Measurements from ENCODE around the gene DHRSX. TPM values are rescaled to one million over a fixed set of nuclear protein-coding genes. Genes with fewer than 3 reads are reported as not detected.
A peak's percentile ranks its signal among the peaks of the same experiment; 100 is the strongest.
"Not testable (repeated sequence)": the region's sequence is repeated elsewhere in the genome, so short reads cannot be mapped to it uniquely, and the experiment has no call there.

Gene DHRSX
- polyA plus RNA-seq, 1 donor from 2014 or later, result 27.5 TPM

DNA sequence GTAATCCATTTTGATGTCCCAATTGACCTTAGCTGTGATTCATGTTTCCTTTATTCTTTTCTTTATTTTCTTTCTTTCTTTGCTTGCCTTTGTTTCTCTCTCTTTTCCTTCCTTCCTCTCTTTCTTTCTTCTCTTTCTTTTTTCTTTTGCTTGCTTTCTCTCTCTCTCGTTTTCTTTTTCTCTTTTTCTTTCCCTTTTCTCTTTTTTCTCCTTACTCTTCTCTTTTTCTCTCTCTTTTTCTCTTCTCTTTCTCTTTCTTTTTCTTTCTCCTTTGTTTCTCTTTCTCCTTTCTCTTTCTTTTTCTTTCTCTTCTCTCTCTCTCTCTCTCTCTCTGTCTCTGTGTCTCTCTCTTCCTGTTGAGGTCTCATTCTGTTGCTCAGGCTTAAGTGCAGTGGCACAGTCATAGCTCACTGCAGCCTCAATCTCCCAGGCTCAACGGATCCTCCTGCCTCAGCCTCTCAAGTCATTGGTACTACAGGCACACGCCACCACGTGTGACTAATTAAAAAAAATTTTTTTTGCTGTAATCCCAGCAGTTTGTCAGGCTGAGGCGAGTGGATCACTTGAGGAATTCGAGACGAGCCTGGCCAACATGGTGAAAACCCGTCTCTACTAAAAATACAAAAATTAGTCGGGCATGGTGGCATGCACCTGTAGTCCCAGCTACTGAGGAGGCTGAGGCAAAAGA, 8.0 kb upstream of the DHRSX start:
- Mint-ChIP-seq H3K36me3 (no peaks in the 10 kb centered on the region), H3K27ac (no peak overlapping the region), H3K4me1 (peaks cover 3 to 10% (median 6%) of the 10 kb centered on the region in 3 donors), H3K9me3 (no peaks in the 10 kb centered on the region), H3K27me3 (no peaks in the 10 kb centered on the region), H3K4me3 (no peak overlapping the region)

DNA sequence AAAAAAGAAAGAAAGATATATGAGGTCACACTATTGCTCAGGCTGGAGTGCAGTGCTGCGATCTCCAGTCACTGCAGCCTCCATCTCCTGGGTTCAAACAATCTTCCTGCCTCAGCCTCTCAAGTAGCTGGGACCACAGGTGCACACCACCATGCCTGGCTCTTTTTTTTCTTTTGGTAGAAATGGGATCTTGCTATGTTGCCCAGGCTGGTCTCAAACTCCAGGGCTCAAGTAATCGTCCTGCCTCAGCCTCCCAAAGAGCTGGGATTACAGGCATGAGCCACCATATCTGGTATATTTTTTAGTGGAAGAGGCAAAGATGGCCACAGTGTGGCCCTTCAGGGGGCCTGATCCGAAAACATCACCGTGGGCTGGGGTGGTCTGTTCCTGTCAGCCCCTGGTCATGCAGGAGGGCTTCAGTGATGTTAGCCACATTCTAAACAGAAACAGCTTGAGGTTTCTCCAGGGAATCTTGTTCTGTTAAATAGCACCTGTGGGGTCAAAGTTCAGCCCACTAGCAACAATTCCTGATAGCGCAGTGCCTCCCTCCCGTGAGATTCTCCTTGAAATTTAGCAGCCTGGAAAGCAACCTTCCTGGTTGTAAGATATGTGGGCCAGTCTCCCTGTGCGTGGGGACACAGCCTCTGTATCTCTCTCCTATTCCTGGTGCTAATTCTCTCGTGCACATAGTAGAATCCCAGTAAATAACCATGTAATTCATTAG, 7.3 kb upstream of the DHRSX start:
- no peaks in the 10 kb centered on the region for H3K36me3 Mint-ChIP-seq
- peaks cover 3 to 5% (median 4%) of the 10 kb centered on the region in 3 donors for H3K4me1 Mint-ChIP-seq
- H3K9me3 Mint-ChIP-seq, result no peaks in the 10 kb centered on the region
- no peaks in the 10 kb centered on the region for H3K27me3 Mint-ChIP-seq
- H3K27ac Mint-ChIP-seq, result no peak overlapping the region
- no peak overlapping the region for H3K4me3 Mint-ChIP-seq

DNA sequence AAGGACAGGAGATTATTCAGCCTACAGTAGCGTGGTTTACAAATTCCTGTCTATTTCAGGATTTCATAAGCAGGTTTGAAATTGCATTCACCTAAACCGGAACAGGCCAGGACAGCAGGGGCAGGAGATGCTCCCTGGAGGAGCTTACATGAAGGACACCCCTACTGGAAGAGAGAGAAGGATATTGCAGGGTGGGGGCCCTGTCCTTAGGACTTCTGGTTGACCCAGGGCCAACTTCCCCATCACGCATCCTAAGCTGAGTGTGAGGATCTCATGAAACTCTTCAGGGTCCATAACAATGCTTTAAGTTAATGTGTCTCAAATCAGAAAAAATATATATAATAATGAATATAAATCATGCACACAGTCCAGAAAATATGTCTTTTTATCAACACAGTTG, 6.4 kb upstream of the DHRSX start:
- no peak overlapping the region for H3K4me3 Mint-ChIP-seq
- no peak overlapping the region for H3K27ac Mint-ChIP-seq
- H3K36me3 Mint-ChIP-seq, result no peaks in the 10 kb centered on the region
- H3K9me3 Mint-ChIP-seq, result no peaks in the 10 kb centered on the region
- no peaks in the 10 kb centered on the region for H3K27me3 Mint-ChIP-seq
- peaks cover 3 to 6% (median 5%) of the 10 kb centered on the region in 3 donors for H3K4me1 Mint-ChIP-seq

DNA sequence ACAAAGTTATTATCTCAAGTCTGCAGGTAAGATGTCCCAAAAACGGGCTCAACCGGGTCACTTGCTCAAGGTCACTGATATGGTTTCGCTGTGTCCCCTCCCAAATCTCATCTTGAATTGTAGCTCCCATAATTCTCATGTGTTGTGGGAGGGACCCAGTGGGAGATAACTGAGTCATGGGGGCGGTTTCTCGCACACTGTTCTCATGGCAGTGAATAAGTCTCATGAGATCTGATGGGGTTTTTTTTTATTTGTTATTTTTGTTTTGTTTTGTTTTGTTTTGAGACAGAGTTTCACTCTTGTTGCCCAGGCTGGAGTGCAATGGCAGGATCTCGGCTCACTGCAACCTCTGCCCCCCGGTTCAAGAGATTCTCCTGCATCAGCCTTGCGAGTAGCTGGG, 4.6 kb upstream of the DHRSX start:
- H3K27me3 Mint-ChIP-seq, H3K9me3 Mint-ChIP-seq, H3K36me3 Mint-ChIP-seq, H3K4me1 Mint-ChIP-seq: not testable (repeated sequence)
- peak overlapping the region in 1 of 3 donors; percentile 76 for H3K27ac Mint-ChIP-seq
- H3K4me3 Mint-ChIP-seq, result peak overlapping the region in 1 of 4 donors; percentile 8

DNA sequence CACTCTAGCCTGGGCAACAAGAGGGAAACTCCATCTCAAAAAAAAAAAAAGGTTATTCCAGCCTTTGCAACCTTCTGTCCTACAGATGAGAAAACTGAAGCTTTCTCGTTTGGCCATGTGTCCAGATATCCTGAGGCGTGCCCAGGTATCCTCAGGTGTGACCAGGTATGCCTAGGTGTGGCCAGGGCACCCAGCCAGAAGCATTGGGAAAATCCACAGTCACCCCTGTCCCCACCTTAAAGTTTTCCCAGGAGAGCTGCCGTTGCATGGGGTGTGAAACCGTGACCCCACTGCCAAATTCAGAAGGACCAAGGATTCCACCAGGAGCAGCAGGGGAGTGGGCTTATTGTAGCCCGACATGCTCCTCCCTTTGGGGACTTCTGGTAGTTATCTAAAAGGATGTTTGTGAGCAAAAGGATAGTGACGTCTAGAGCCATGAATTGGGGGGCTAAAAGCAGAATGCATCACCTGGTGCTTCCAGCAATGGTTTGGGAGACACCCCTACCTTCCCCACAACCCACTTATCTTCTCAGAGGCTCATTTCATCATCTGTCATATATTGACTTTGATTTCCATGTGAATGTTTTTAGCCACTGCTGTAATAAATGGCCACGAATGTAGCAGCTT, 4.0 kb upstream of the DHRSX start:
- Mint-ChIP-seq H3K9me3 (no peaks in the 10 kb centered on the region), H3K4me3 (peak overlapping the region in 1 of 4 donors; percentile 8), H3K27ac (peak overlapping the region in 1 of 3 donors; percentile 35), H3K27me3 (no peaks in the 10 kb centered on the region), H3K4me1 (peaks cover under 1 to 4% (median 4%) of the 10 kb centered on the region in 3 donors), H3K36me3 (no peaks in the 10 kb centered on the region)

DNA sequence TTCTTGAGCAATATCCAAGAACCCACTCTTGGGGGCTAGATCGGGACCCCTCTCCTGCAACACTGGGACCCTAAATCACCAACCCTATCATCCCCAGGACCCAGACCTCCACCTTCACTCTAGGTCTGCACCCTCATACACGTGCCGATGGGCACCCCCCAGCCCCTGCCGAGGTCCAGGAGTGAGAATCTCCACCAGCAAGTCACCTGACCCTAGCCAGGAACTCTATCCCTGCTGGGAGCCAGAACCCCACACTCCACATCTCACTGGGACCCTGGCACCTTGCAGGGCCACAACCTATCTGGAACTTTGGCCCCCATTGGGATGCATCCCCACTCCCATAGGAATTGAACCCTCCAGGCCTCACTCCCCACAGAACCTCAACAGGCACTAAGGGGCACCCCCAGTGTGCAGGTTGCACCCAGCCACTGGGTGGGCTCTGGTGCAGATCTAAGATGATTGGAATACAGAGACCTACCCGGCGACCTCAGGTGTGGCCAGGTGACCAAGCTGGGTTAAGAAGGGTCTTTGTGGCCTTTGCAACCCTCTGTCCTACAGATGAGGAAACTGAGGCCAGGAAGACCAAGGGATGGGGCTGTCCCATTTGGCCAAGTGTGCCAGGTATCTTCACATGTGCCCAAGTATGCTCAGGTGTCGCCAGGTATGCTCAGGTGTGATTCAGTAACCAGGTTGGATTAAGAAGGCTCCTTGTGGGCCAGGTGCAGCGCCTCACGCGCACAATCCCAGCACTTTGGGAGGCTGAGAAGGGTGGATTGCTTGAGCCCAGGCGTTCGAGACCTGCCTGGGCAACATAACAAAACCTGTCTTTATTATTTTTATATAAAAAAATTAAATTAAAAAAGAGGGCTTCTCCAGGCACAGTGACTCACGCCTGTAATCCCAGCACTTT, 3.1 kb upstream of the DHRSX start:
- no peaks in the 10 kb centered on the region for H3K36me3 Mint-ChIP-seq
- peak overlapping the region in 3 of 4 donors; percentile 27 to 73 (median 46) for H3K4me3 Mint-ChIP-seq
- peak overlapping the region; percentile 35 to 92 (median 64) for H3K27ac Mint-ChIP-seq
- H3K4me1 Mint-ChIP-seq, result peaks cover 2 to 13% (median 13%) of the 10 kb centered on the region in 3 donors
- no peaks in the 10 kb centered on the region for H3K9me3 Mint-ChIP-seq
- H3K27me3 Mint-ChIP-seq, result no peaks in the 10 kb centered on the region

DNA sequence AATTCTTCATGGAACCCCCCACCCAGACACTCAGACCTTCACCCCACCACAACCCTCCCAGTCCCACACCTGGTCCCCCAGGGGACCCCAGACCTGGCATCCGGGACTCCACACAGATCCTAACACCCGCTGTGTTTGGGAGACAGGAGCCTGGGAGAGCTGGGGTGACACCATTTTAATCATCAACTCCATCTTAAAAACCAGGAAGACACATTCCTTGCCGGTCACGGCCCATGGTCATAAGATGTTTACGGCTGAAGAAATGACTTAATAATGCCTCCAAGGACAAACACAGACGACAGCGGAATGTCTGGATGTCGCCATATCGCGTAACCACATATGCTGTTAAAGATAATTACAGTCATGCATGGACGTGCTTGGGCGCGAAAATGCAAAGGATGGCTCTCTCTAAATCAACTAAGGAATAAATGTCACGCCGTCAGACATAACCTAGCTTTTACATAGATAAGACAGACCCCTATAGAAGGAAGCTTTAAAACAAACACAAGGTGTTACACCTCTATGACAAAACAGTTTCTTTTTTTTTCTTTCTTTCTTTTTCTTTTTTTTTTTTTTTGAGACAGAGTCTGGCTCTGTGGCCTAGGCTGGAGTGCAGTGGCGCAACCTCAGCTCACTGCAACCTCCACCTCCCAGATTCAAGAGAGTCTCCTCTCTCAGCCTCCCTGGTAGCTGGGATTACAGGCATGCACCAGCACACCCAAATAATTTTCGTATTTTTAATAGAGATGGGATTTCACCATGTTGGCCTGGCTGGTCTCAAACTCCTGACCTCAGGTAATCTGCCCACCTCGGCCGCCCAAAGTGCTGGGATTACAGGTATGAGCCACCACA, 2.1 kb upstream of the DHRSX start:
- peaks cover 10 to 21% (median 21%) of the 10 kb centered on the region in 3 donors for H3K4me1 Mint-ChIP-seq
- no peaks in the 10 kb centered on the region for H3K27me3 Mint-ChIP-seq
- no peaks in the 10 kb centered on the region for H3K9me3 Mint-ChIP-seq
- H3K36me3 Mint-ChIP-seq, result no peaks in the 10 kb centered on the region
- H3K4me3 Mint-ChIP-seq, result peak overlapping the region; percentile 30 to 90 (median 52)
- H3K27ac Mint-ChIP-seq, result peak overlapping the region; percentile 64 to 78 (median 73)

DNA sequence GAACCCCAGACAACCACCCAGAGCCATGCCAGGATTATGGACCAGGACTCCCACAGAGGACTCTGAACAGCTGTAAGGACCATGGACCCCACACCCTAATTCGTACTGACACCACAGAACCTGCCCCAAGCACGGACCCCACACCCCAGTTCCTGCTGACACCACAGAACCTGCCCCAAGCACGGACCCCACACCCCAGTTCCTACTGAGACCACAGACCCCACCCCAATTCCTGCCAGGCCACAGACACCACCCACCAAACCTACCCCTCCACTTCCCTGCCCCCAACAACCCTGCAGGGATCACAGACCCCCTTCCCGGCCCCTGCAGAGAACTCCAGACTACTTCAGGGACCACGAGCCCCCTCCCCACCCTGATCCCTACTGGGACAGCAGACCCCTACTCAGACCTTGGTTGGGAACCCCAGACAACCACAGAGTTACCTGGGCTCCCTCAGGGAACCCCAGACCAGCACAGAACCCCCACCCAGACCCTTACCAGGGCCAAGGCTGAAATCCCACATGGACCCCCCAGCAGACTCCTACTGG, 1.4 kb upstream of the DHRSX start:
- Mint-ChIP-seq H3K4me1 (peaks cover 17 to 26% (median 25%) of the 10 kb centered on the region in 3 donors), H3K4me3 (peak overlapping the region; percentile 69 to 90 (median 77)), H3K27ac (peak overlapping the region in 1 of 3 donors; percentile 73), H3K27me3 (no peaks in the 10 kb centered on the region), H3K9me3 (no peaks in the 10 kb centered on the region), H3K36me3 (no peaks in the 10 kb centered on the region)

DNA sequence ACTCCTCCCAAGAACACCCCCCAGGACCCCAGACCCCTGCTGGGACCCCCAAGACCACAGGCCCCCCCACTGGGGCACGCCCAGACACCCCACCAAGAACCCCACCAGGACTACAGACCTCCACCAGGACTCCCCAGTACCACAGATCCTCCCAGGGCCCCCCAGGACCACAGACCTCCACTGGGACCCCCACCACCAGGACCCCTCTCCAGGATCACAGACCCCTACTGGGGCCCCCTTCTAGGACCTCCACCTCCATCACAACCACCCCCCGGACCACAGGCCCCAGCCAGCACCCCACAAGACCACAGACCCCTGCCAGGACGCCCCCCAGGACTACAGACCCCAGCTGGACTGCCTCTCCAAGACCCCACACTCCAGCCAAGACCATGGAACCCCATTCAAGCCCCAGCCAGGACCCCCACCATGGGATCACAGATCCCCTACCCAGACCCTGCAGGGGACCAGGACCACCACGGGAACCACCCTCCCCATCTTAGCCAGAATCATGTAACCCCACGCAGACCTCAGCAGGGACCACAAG, 855 bp upstream of the DHRSX start:
- H3K4me1 Mint-ChIP-seq, result peaks cover 17 to 26% (median 25%) of the 10 kb centered on the region in 3 donors
- H3K4me3 Mint-ChIP-seq, result peak overlapping the region; percentile 69 to 90 (median 78)
- no peaks in the 10 kb centered on the region for H3K27me3 Mint-ChIP-seq
- no peaks in the 10 kb centered on the region for H3K9me3 Mint-ChIP-seq
- H3K27ac Mint-ChIP-seq, result peak overlapping the region in 1 of 3 donors; percentile 50
- H3K36me3 Mint-ChIP-seq, result no peaks in the 10 kb centered on the region

DNA sequence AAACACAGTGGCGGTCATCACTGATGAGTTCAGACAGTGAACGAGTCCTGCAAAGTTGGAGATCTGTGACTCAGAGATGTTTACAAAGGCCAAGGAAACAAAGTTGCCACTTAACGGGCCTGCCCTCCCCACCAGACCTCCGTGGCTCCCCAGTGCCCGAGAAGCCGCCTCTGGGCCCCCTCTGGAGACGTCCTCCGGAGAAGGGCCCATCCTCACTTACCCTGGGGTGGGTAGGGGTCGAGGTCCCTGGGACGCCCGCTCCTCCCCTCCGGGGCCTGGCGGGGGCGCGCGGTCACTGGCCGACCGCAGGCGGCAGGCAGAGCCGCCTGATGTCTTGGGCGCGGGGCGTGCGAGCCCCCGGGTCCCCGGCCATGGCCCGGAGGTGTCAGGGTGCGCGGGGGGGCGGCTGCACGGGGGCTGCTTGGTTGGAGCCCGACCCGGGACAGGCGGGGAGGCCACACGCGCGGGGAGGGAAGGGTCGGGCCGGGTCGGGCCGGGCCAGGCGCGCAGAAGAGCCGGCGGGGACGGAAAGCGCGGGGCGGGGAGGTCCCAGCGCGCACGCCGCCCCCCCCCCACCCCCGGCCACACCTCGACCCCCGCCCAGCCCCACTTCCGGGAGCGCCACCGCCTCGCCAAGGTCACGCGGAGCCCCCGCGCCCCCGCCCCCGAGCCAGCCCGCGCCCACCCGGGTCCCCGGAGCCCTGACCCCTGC, 529 bp downstream of the DHRSX start:
- Mint-ChIP-seq H3K27ac (peak overlapping the region in 2 of 3 donors; percentile 81 to 88), H3K4me3 (peak overlapping the region; percentile 82 to 92 (median 89)), H3K36me3 (no peaks in the 10 kb centered on the region), H3K4me1 (peaks cover 17 to 28% (median 24%) of the 10 kb centered on the region in 3 donors), H3K9me3 (no peaks in the 10 kb centered on the region), H3K27me3 (no peaks in the 10 kb centered on the region)

DNA sequence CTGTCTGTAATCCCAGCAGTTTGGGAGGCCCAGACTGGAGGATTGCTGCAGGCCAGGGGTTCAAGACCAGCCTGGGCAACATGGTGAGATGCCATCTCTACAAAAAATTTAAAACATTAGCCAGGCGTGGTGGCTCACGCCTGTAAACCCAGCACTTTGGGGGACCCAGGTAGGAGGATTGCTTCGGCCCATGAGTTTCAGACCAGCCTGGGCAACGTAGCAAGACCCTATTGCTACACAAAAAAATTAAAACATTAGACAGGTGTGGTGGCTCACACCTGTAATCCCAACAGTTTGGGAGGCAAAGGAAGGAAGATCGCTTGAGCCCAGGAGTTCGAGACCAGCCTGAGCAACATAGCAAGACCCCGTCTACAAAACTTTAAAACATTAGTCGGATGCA, 1.3 kb downstream of the DHRSX start:
- H3K9me3 Mint-ChIP-seq, result no peaks in the 10 kb centered on the region
- peak overlapping the region; percentile 82 to 92 (median 89) for H3K4me3 Mint-ChIP-seq
- peak overlapping the region; percentile 5 to 88 (median 81) for H3K27ac Mint-ChIP-seq
- H3K27me3 Mint-ChIP-seq, result no peaks in the 10 kb centered on the region
- no peaks in the 10 kb centered on the region for H3K36me3 Mint-ChIP-seq
- peaks cover 17 to 28% (median 24%) of the 10 kb centered on the region in 3 donors for H3K4me1 Mint-ChIP-seq

DNA sequence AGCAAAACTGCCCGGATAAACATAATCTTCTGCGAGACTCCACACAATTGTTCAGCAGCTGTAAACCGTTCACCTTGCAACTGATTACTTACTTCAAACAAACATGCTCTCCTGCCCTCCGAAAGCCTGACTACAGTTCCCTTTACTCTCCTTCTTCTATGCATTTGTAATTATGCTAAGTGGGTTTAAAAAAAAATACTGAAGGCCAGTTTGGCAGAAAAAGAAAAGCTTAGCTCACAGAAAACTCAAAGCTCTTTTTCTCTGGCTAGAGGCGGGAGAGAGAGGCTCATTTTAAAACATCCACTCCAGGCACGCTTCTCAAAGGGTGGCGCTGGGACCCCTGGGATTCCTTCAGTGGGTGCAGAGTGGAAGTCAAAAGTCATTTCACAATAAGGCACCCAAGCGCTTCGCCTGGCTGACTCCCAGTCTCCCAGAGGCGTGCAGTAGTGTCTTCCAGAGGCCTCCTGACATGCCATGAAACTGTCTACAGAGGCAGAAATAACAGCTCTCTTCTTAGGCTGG, 1.9 kb downstream of the DHRSX start:
- peak overlapping the region; percentile 5 to 88 (median 69) for H3K27ac Mint-ChIP-seq
- no peaks in the 10 kb centered on the region for H3K9me3 Mint-ChIP-seq
- no peaks in the 10 kb centered on the region for H3K36me3 Mint-ChIP-seq
- peak overlapping the region; percentile 82 to 92 (median 89) for H3K4me3 Mint-ChIP-seq
- H3K27me3 Mint-ChIP-seq, result no peaks in the 10 kb centered on the region
- H3K4me1 Mint-ChIP-seq, result peaks cover 17 to 28% (median 24%) of the 10 kb centered on the region in 3 donors

Measured in IgD-negative memory B cell (primary cell).